Activated CD4-positive, alpha-beta T cell treated with anti-CD3 and anti-CD28 coated beads, Interleukin-2, amount 50 U/mL, for 16 hours (primary cell): ENCODE results near the gene IVL.

Source experiments
- DNase-seq: peaks from one replicate; pipeline ENCODE4 v3.0.0-alpha.2; 2020

IVL gene

GRCh38 chr1:152899027-152899426 lies 9.3 kb upstream of the IVL start:
- DNase-seq, result no peak

DNA sequence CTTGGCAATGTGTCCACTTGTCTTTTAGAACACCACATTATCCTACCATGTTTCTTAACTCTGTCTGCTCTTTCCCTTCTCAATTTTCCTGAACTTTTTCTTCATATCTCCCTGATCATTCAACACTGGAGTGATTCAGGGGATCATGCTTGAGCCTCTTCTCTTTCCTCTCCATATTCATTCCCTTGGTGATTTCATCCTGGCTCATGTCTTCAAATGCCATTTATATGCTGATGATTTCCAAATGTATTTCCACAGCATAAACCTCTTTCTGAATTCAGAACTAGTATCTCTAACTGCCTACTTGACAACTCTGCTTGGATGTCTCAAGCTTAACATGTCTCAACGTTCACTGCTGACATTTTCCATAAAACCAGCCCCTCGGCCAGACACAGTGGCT lies 8.5 kb upstream of the IVL start:
- no peak for DNase-seq

GRCh38 chr1:152901631-152902030 lies 6.7 kb upstream of the IVL start:
- no peak for DNase-seq

GRCh38 chr1:152902636-152903035 lies 5.7 kb upstream of the IVL start:
- DNase-seq, result no peak

DNA sequence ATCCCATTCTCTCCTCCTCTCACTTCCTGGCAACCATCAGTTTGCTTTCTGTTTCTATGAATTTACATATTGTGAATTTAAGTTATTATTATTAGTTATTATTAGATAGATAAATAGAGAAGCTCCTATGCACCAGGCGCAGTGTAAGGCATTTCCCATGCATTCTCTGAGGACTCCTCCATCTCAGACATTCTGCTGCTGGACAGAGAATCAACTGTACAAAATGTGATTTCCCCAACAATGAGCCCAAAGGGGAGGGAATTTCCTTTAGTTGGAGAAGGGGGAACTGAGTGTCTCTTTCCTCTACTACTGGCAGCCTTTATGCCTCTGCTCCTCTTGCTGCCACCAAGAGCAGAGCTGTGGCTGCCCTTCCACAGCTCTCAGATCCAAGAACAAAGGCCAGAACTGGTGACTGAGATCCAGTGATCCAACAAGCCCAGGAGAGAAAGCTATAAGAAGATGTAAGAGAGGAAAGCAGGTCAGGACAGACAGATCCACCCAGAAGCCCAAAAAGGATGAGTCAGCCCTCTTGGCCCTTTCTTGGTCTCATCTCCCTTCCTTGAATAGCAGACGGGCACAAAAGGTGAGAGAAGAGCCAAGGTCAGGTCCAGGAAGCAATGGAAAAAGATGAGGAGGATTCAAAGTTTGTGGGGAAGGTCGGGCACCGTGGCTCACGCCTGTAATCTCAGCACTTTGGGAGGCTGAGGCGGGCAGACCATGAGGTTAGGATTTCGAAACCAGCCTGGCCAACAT lies 3.5 kb upstream of the IVL start:
- DNase-seq, result no peak

- no peak for DNase-seq
Measured at GRCh38 chr1:152906023-152906565, 2.3 kb upstream of the IVL start.

GRCh38 chr1:152909206-152909605 lies 860 bp downstream of the IVL start:
- DNase-seq, result no peak

- no peak for DNase-seq
Measured at GRCh38 chr1:152912471-152912870, 4.1 kb downstream of the IVL start.

- DNase-seq, result no peak
Measured at GRCh38 chr1:152912900-152913299, 4.6 kb downstream of the IVL start.

DNA sequence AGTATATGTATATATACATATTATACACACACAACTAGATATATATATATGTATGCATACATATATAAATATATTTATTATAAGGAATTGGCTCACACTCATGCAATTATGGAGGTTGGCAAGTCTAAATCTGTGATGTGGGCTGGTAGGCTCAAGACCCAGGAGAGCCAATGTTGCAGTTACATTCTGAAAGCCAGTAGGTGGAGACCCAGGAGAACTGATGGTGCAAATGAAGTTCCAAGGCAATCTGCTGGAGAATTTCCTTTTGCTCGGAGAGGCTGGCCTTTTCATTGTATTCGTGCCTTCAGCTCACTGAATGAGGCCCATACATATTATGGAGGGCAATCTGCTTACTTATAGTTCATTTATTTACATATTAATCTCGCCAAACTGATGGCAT lies 9.4 kb downstream of the IVL start:
- DNase-seq, result no peak

DNA sequence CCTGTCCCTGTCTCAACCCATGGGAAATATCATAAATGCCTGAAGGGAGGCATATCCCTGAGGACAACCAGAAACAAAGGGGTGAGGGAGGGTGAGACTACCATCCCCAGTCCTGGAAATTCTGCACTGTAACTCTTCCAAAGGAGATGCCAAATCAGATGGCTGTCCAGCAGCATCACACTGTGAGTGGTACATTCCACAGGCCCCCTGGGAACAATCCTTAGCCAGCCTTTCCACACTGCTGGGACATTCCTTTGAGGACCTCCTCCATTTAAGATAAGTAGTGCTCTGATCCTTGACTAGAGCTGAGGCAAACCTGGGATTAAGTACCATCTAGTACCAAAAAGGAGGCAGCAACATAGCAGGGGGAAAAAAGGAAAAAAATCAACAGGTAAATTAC lies 10.7 kb downstream of the IVL start:
- DNase-seq, result no peak

DNA sequence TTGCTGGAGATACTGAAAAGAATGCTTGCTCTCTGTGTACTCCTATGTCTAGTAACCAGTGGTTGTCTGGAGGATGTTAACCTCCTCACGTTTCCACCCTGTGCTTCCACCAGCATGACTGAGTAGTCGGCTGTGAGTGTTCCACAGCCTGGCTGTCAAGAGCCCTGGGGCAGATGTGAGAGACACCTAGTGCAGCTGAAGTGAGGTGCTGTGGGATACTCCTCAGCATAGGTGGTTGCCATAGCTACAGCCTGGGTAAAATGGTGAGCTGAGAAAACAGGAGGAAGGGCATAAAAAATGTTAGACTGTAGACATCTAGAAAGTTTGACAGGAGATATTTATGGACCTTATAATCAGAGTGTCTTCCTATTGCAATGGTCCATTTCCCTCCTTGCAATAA lies 15.8 kb downstream of the IVL start:
- no peak for DNase-seq

DNA sequence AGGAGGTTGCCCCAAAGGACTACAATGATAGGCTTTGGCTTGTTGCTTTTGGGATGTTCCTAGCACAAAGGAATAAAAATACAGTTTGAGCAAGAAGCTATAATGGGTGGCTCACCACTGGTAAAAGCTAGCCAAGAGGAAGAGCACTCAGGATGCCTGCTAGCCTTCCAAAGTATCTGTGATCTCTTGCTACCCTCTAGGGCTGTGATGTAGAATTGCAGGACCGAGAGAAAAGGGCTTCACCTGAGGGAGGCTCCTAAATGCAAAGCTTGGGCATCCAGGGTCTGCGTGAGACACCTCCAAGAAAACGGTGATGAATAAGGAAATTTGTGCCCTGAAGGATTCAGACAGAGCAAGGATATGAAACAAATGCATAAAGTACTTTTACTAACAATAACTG lies 17.7 kb downstream of the IVL start:
- peak; percentile 26 for DNase-seq

GRCh38 chr1:152928671-152929070 lies 20.3 kb downstream of the IVL start:
- no peak for DNase-seq

- DNase-seq, result no peak
Measured at GRCh38 chr1:152932170-152932811, 23.9 kb downstream of the IVL start.

DNA sequence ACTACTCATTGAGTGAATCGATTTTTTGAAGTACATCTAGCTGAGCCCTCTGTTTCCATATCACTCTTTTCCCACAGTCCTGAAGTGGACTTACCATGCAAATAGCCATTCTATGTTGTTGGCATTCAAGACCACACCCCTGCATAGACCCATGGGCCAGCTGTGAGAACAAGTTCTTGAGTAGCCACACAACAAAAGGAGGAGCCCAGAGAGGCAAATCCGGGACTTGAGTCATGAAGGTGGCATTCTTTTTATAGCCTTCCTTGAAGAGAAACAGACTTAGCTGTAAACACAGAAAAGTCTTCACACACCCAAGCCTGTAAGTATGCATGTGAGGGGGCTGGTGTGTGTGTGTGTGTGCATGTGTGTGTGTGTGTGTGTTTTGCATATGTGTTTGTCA lies 24.9 kb downstream of the IVL start:
- DNase-seq, result no peak

GRCh38 chr1:152940614-152941013 lies 32.3 kb downstream of the IVL start:
- no peak for DNase-seq

DNA sequence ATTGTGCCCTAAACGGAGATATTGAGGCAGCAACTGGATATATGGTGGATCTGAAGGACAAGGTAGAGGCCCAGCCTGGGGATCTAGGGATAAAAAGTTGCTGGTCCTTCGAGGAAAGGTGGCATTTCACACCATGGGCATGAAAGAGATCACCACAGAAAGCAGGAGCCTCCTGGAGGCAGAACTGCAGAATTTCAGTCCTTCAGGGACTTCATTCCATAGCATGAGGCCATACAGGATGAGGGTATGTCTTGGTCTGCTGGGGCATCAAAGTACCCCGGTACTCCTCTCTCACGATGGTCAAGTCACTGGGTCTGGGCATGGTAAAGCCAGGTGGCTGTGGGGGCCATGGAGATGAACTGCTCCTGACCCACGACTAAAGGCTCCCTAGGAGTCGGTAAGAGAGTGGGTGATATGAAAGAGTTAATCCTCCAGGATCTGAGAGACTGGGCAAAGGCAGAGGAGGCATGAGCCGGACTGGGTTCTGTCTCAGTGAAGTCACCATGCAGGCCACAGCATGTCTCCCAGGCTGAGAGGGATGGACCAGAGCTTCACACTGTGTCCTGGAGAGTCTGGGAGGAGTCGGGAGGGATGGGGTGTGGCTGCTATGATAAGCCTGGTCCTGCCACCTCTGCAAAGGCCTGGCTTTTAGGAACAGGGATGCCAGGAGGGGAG lies 32.8 kb downstream of the IVL start:
- DNase-seq, result no peak

DNA sequence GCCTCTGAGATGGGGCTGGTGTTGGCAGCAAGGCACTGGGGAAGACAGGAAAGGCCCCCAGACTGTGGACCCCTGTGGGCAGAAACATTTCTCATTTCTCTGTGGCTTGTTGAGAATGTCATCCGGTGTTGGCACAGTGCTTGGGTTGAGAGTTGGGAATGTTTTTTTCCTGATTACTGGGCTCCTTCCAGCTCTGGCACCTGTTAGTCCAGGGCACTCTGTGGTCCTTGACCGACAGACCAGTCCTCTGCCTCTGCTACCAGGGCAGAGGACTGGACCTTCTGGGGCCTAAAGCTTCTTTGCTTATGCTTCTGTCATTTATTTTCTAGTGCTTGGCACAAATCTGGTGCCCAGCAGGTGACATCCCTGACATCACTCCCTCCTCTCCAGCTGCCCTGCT lies 33.8 kb downstream of the IVL start:
- no peak for DNase-seq

DNA sequence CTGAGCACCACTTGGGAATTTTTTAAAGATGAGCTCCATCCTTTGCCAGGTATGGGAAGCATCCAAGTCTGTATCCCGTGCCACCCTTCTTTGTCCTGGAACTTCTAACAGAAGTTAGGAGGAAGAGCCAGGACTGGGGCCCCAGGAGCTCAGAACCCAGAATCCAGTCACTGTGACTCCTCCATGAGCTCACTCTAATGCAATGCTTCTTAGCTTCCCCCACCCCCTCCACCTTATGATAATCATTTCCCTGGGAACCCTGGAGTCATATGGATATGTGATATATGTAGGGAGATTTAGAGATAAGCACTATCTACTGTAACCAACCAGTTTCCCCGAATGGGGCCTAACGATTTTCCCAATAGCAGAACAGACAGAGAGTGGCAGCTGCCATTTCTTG lies 37.9 kb downstream of the IVL start:
- no peak for DNase-seq

DNA sequence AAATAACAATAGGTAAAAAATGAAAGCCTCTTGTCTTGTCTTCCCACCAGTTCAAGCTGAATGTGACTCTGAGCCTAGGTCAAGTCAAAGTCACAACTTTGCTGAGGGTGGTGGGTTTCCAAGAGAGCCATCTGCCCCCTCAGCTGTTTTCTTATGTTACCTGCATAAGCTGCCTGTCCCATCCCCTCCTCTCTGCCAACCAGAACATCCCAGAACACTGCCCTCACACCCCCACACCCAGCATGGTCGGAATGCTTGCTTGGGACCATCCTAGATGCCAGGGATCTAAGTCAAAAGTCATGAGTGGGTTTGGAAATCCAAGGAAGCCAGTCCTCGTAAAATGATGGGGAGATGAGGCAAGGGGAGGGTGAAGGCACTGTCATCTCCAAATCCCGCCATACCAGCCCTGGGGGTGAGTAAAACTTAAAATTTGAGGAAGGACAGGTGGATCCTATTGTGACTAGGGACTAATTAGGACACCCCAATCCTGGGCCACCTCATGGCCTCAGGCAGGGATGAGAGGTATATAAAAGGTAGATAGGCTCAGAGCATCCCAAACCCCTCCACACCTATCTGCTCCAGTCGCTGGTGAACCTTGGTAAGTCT lies 38.4 kb downstream of the IVL start, which contains the start of gene SPRR5:
TSS of gene SPRR5 (plus strand) at position 556 of the 606 bp plus-strand sequence. CDS start 1,349 bp downstream, outside the sequence.
- no peak for DNase-seq

DNA sequence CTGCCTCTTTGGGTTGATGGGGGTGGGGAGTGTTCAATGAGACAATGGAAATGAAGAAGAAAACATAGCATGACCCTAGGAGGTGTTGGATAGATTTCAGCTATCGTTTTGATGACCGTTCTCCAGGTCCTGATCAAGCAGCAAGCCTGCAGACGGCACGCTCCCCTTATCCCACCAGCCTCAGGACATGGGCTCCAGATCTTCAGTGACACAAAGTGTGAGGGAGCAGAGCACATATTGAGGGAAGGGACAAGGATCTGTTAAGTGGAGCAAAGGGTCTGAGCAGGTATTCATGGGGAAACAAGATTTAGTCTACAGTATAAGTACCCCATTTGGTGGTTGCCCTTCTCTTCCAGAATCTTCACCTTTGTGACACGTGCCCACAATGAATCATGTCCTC lies 43.4 kb downstream of the IVL start:
- DNase-seq, result no peak

DNA sequence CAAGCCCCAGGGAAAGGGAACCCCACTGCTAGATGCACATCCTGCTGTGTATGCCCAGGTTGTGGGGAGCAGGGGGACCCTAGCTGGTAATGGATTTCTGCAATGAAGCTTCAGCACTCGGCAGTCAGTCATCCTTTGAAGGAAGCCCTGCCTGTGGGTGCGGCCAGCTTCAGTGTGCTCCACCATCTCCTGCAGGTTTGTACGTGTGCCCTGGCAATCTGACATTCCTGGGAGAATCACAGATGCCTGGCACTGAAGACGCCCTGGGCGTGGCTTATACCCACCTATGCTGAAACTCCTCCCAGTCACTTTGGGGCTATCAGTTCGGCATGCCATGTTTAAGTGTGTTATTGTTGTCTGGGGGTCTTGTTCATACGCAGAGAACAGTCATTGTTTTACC lies 45.4 kb downstream of the IVL start:
- DNase-seq, result no peak
